ENCODE data around the gene SPARC.
"Not testable (repeated sequence)": the region's sequence is repeated elsewhere in the genome, so short reads cannot be mapped to it uniquely, and the experiment has no call there.

The SPARC gene

DNA sequence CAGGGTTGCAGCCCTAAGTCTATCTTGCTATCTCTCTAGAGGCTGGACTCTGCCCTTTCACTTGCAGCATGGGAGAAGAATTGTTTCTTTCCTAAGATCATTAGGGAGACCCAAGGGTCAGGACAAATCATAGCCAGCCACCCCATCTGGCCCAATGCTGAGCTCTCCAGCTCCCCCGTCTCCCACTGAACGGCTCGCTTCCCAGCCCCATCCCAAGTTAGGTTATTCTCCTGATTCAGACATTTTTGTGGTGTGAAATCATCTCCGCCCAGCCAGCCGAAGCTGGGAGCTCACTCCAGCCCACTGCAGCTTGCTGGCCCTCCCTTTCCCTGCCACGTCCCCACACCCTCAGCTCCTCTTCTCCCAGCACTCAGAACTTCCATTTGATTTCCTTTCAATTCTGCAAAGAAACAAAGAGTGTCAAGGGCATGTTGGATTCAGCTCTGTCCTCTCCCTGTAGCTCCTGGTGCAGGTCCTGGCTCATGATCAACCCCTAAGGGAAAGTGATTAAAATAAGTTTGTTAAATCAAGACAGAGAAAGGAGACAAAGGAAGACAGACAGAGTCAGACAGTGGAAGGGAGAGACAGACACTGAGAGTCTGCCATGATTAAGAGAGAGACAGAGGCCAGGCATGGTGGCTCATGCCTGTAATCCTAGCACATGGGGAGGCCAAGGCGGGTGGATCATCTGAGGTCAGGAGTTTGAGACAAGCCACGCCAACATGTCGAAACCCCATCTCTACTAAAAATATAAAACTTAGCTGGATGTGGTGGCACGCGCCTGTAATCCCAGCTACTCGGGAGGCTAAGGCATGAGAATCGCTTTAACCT is 12.6 kb upstream of the SPARC start:
- peak; percentile 9 for DNase-seq

DNA sequence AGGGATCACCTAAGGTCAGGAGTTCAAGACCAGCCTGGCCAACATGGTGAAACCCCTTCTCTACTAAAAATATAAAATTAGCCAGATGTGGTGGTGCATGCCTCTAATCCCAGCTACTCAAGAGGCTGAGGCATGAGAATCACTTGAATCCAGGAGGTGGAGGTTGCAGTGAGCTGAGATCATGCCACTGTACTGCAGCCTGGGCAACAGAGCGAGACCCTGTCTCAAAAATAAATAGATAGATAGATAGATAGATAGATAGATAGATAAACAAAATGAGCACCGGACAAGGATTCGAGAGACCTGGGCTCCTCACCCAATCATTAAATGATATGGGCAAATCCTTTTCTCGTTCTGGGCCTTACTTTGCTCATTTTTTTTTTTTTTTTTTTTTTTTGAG is 11.4 kb upstream of the SPARC start:
- DNase-seq, result not testable (repeated sequence)

DNA sequence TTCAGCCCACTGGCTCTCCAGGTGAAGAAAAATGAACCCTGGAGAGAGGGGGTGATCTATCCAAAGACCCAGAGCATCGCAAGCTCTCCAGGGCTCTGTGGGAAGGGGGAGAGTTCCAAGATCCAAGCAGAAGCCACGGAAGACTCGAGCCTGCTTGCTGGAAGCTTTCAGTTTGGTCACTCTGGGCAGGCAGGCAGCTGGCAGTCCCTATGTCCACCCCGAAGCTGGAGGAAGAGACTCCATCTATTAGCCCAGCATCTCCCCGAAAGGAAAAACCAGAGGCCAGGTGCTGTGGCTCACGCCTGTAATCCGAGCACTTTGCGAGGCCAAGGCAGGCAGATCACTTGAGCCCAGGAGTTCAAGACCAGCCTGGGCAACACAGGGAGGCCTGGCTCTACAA is 10.7 kb upstream of the SPARC start:
- DNase-seq, result no peak

DNA sequence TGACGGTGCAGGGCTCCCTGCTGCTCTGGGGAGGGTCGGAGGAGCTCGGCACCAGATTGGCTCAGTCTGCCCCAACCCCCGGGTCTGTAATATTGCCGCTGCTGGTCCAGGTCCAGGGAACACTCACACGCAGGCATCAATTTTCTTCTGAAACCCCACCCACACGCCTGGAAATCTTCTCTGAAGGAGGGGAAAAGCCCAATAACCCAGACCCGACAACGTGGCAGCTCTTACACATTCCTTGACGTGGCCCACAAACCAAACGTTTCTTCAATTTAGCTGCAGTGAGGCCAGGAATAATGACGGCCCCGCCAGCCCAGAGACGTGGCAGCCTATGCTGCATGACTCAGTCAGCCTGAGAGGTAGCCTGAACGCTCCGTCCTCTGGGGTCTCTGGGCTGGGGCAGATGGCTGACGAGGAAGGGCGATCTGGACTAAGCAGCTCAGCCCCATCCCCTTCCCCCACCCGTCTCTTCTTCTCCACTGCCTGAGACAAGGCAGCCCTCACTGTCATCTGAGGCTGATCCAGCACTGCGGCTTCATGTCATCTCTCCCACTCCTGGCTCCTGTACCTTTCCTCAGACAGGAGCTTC is 9.9 kb upstream of the SPARC start:
- no peak for DNase-seq

DNA sequence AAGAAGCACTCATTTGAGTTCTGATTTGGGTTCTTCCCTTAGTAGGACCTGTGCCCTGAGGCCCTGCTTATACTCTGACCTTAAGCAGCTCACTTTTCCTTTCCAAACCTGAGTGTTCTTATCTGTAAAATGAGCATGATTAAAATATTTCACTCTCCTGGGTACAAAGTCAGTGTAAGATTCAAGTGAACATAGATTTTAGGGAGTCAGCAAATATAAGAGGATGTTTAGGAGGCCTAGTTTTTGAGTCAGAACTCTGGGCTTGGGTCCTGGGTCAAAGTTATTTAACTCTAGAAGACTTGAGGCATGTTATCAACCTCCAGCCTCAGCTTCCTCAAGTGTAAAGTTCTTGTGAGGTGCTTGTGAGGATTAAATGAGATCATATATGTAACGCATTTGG is 8.7 kb upstream of the SPARC start:
- DNase-seq, result no peak

DNA sequence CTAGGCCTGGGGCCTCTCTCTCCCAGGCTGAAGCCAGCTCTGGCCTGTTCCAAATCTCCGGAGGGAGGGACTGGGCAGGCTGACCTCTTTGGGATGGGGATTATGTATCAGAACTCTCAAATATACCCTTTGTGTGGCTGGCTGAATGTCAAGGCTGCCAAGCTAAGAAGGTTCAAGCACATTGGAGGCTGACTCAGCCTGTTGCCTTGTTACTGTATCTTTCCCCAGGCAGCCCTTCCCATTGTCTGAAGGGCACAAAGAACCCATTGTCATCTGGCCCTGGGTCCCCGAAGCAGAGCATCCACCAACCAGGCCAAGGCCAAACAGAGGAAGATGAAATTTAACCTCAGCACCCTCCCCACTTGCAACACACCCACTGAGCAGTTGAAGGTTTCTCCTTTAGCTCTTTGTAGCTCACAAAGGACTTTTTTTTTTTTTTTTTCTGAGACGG is 7.3 kb upstream of the SPARC start:
- no peak for DNase-seq

GRCh38 chr5:151692312-151692711 is 5.6 kb upstream of the SPARC start:
- no peak for DNase-seq

DNA sequence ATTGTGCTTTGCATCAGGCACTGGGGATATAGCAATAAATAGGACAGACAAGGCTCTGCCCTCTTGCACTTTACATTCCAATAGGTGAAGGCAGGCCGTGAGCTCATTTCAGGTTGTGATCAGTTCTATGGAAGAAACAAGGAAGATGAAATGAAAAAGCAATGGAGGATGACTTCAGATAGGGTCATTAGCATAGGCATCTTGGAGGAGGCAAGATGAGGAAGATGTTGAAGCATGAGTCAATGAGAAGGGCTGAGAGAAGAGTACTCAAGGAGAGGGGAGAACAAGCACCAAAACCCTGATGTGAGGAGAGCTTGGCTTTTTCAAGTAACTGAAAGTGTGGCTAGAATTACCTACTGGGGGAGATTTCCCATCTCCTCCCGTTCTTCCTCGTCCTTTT is 5.0 kb upstream of the SPARC start:
- DNase-seq, result no peak

DNA sequence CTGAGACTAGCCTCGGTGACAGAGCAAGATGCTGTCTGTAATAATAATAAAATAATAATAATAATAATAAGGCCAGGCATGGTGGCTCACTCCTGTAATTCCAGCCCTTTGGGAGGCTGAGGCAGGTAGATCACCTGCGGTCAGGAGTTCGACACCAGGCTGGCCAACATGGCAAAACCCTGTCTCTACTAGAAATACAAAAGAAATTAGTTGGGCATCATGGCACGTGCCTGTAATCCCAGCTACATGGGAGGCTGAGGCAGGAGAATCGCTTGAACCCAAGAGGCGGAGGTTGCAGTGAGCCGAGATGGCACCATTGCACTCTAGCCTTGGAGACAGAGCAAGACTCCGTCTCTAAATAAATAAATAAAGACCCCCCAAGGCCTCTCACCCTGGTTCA is 2.9 kb upstream of the SPARC start:
- DNase-seq, result not testable (repeated sequence)

GRCh38 chr5:151688436-151688835 is 1.7 kb upstream of the SPARC start:
- no peak for DNase-seq

GRCh38 chr5:151685749-151686673 is 704 bp downstream of the SPARC start:
- no peak for DNase-seq

- DNase-seq, result no peak
Observed at GRCh38 chr5:151684690-151685361, 1.9 kb downstream of the SPARC start.

DNA sequence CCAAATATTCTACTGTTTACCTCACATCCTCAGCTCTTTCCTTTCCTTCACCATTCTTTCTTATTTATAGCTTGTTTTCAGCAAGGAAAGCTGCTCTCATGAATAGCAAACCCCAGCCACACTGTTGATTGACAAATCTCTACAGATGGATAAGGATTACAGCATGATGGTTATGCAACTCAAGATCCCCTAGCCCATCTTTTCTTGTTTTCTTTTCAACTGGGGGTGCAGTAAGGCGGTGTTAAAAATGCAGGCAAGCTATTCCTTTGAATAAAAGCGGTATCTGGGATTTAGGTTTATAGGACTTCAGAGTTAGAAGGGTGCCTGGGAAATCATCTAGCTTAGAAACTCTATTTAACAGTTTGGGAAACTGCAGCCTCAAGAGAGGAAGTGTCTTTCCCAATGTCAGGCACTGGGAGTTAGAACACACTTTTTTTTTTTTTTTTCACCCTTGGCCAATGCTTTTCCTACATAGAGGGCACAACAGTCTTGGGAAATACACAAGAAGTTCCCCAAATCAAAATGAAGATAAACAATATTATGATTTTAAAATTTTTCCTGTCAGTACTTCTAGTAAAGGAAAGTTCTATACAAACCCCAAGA is 2.6 kb downstream of the SPARC start:
- peak; percentile 39 for DNase-seq

GRCh38 chr5:151683444-151683843 is 3.3 kb downstream of the SPARC start:
- no peak for DNase-seq

- no peak for DNase-seq
Observed at GRCh38 chr5:151682751-151683331, 3.9 kb downstream of the SPARC start.

DNA sequence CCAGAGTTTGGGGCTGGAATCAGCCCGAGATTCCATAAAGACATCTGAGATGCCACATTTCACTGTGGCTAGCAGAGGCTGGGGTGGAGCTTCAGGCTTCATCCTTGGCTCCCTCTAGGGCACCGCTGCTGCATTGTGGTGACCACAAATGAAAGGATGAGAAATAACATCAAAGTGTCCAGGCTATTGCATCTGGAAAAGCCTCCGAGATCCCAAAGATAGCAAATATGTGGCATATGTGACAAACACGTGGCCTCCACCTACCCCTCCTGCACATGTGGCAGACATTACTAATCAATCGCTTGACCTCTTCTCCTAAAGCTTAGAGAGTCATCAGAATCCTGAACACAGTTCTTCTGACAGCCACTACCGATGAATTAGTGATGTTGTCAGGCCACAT is 4.5 kb downstream of the SPARC start:
- no peak for DNase-seq

GRCh38 chr5:151680944-151681427 is 5.7 kb downstream of the SPARC start:
- DNase-seq, result no peak

DNA sequence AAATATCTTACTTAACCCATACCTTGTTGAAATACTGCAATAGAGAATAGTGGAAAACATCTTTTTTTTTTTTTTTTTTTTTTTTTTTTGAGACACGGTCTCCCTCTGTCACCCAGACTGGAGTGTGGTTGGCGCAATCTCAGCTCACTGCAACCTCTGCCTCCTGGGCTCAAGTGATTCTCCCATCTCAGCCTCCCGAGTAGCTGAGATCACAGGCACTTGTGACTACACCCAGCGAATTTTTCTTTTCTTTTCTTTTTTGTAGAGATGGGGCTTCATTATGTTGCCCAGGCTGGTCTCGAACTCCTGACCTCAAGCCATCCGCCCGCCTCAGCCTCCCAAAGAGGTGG is 6.6 kb downstream of the SPARC start:
- DNase-seq, result not testable (repeated sequence)

- no peak for DNase-seq
Observed at GRCh38 chr5:151679421-151680155, 7.1 kb downstream of the SPARC start.

- DNase-seq, result no peak
Observed at GRCh38 chr5:151678713-151679112, 8.0 kb downstream of the SPARC start.

All from MV-4-11 (cell line).